GM18507 (cell line): ENCODE measurements around the gene SIVA1.

Source experiments
- DNase-seq: peaks from one replicate; pipeline ENCODE4 v3.0.0; 2011; ENCODE audit warnings: low read depth; ENCODE audit not compliant: insufficient read length; ENCODE audit errors: extremely low spot score
- FAIRE-seq: peaks from 2 replicates; lab custom pipeline; 2011; peaks lifted over from hg19 to GRCh38; lab: Jason Lieb, UNC

Gene SIVA1

DNA sequence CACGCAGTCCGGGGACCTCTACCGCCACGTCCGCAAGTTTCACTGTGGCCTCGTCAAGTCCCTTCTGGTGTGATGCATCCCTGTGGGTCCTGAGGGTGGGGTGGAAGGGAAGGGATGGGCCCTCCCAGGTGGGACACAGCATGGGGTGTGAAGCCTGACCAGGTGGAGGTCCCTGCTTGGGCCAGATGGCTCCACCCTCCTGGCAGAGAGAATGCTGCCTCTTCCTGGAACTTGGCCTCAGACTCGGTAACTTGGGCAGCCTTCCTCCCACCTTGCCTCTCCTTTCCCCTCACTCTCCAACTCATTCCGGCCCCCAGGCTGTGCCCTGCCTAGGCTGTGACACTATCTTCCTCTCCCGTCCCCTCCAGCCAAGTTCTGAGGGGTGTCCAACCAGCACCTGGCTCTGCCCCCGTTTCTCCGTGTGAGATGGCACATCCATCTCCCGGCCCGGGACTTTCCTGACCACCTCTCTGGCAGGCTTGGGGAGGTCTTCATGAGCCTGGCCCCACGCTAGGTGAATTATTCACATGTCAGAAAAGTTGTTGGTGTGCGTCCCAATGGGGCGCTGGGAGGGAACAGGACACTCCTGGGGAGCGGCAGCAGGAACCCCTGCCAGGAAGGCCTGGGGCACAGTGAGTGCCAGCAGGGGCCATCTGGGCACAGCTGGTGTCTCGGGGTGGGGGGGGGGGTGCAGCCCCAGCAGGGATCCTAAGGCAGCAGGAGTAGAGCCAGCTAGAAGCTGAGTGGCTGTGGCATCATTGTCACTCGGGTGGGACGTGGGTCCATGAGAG lies 49.6 kb downstream of the SIVA1 start:
- DNase-seq = no peak
- FAIRE-seq = no peak

DNA sequence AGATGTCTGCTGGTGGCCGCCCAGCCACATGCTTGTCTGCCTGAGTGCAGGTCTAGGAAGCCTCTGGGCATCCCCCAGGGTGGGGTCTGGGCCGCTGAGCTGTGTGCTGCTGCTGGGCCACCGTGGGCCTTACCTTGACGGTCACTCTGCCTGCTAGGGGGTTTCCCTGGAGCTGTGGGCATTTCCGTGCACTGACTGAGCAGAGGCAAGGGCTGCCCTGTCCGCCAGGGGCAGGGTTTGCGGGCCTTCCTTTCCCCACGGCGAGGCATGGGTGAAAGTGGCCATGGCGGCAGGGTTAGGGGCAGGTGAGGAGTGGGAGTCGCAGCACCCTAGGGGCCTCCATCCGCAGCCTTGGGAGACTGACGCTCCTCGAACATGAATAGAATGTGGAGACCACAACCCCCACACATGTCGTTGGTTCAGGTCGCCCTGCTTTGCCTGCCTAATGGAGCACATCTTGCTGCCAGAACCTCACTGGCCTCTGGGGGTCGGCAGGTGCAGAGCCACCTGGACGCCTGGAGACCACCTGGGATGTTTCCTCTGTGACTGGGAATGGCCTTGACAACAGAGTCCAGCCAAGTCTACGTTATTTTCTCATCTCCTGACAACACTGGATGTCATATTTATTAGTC lies 50.4 kb downstream of the SIVA1 start:
- DNase-seq (no peak), FAIRE-seq (no peak)

DNA sequence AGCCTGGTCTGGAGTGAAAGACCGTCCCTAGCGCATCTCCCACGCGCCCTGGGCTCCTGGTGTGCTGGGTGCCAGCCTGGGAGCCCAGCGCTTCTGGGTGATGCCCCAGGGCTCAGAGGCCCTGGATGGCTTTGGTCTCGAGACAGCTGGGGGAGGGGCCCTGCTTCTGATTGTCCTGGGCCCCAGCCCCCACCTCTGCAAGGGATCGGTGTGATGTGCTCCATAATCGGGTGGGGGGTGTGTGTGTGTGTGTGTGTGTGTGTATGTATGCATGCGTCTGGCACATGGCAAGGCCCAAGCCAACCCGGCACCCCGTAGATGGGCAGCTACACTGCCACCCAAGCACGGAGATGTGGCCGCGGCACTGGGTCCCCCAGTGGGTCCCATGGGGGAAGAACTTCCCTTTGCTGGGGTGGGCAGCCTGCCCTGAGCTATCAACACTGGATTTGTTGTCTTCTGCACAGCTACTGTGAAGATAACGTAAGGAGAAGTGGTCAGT lies 51.0 kb downstream of the SIVA1 start:
- DNase-seq (no peak), FAIRE-seq (no peak)

DNA sequence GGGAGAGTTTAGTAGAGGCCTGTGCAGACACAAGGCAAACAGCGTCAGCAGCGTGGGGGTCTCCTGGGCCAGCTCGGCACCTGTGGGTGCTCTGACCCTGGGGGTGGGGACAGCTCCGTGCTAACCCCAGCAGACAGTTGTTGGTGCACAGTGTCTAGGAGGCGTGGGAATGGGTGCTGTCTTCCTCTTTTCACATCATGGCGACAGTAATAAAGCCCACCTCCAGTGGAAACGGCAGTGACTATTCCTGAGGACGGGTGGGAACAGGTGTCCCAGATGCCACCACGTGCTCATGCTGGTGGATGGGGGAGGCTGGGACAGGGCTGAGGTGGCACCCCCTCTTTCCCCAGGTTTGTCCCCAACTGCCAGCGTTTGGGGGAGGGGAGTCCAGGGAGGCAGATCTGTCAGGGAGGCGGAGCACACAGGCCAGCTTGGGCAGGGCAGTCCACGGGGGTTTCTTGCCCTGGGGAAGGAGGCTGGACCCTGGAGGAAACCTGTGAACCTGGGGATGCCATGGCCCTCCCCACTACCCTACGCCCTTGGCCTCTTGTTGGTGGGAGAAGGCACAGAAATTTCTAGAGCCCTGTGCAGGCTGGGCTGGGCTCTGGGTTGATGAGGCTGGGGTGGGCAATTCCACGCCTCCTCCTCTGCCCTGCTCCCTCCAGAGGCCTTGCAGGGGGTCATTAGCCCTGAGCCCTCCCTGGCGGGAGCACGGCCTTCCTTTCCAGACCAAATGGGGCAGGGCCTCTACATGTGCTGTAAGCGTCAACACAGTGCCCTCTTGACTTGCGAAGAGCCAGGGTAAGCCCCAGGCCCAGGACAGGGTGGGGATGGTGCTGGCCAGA lies 51.8 kb downstream of the SIVA1 start:
- FAIRE-seq = no peak
- DNase-seq = no peak

DNA sequence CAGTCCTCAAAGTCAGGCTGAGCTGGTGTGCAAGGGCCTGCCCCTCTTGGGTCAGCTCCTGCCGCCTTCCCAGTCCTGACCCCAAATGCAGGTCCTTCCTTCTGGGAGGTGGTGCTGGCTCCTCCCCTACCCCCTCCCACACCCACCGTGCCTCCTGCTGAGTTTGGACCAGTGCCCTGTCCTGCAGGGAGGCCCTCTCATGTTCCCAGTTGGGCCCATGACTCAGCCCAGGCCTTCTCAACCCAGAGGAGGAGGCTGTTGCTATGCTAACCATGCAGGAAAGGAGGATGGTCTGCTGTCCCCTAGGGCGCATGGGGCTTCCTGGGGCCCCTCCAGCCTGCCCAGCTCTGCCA lies 52.4 kb downstream of the SIVA1 start:
- DNase-seq (no peak), FAIRE-seq (no peak)

DNA sequence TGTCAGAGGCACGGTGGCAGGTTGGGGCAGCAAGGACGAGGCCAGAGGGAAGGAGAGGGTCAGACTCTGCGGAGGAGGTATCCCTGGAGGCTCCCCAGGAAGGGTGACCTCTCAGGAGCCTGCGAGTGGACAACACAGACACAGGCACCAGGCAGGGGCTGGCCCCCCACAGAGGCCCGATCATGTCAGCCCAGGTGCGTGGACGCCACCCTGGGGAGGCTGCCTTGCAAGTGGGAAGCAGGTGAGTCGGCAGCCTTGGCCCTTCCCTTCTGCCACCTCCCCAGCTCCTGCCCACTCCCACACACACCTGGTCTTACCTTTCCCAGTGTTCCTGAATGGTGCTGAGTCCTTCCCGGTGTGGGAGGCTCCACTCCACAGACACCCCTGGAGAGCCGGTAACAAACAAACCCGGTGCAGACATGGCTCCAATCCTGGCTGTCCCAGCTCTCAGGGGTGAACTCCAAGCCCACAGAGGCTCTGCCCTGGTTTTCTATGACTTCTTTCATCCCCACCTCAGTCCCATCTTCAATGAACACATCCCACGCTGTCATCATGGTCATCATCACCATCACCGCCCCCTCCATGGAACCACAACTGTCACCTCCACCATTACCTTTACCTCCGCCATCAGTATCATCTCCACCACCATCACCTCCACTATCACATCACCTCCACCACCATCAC lies 53.1 kb downstream of the SIVA1 start:
- no peak for DNase-seq
- no peak for FAIRE-seq

DNA sequence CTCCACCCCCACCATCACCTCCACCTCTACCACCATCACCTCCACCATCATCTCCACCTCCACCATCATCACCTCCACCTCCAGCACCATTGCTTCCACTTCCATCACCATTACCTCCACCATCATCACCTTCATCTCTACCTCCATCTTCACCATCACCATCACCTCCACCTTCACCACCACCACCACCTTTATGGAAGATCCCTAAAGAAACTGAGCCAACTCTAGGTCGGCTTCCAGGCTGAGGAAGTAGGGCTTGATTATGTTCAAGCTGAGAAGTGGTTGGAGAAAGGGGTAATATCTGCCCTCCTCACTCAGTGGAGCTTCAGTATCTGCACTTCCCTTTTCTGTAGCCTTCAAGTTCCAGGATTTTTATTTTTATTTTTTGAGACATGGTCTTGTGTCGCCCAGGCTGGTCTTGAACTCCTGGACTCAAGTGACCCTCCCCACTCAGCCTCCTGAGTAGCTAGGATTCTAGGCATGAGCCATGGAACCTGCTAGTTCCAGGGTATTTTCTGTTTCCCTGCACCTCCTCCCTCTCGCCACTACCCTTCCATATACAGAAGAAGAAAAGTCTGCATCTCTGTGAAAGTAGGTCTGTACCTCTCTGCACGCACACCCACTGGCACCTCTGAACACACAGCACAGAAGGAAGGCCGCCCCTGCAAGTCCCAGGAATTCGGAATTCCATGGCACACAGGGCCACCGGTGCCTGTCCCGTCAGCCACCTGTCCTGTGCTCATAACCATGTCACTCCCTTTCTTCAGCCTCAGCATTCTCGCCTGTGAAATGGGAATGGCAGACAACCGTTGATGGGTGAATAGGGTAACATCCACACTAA lies 53.9 kb downstream of the SIVA1 start:
- DNase-seq = no peak

DNA sequence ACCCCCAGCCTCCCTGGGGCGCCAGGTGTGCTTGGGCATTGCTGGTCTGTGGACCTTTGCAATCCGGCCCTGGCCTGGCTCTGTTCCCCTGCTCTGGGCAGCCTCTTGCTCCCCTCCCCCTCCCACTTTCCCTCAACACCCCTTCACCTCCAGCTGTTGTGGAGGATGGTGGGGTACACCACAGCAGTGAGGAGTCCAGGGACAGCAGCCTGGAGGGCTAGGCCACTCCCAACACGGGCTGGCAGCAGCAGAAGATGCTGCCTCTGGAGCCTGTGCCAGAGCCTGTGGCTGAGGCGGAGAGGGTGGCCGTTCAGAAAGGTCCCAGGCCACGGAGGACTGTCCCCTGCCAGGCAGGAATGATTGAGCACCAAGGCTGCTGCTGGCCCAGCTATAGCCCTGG lies 55.5 kb downstream of the SIVA1 start:
- no peak for FAIRE-seq
- DNase-seq = no peak

More for the DNA sequence above, 53.9 kb downstream of the SIVA1 start:
- FAIRE-seq = no peak
